Dedifferentiated amniotic fluid mesenchymal stem cell (primary cell): ENCODE measurements around the gene KLHL11.
"Not testable (repeated sequence)": the region's sequence is repeated elsewhere in the genome, so short reads cannot be mapped to it uniquely, and the experiment has no call there.

ENCODE experiments used
- DNase-seq: peaks from one replicate; pipeline ENCODE4 v3.0.0-alpha.2; 2016; ENCODE audit errors: extremely low spot score

The KLHL11 gene

DNA sequence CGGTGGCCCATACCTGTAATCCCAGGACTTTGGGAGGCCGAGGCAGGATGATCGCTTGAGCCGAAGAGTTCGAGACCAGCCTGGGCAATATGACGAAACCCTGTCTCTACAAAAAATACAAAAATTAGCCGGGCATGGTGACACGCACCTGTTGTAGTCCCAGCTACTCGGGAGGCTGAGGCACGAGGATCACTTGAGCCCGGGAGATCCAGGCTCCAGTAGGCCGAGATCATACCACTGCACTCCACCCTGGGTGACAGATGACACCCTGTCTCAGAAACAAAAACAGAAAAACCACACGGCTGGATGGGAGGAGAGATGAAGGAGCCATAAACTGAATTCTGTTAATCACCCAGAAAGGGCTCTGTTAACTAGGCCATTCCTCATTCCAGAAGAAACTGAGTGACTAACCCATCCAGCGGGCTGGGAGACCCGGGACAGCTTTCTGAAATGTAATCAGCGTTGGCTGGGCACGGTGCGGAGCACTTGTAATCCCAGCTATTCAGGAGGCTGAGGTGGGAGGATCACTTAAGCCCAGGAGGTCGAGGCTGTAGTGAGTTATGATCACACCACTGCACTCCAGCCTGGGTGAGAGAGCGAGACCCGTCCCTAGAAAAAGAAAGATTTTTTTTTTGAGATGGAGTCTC, 28.6 kb downstream of the KLHL11 start:
- no peak for DNase-seq

DNA sequence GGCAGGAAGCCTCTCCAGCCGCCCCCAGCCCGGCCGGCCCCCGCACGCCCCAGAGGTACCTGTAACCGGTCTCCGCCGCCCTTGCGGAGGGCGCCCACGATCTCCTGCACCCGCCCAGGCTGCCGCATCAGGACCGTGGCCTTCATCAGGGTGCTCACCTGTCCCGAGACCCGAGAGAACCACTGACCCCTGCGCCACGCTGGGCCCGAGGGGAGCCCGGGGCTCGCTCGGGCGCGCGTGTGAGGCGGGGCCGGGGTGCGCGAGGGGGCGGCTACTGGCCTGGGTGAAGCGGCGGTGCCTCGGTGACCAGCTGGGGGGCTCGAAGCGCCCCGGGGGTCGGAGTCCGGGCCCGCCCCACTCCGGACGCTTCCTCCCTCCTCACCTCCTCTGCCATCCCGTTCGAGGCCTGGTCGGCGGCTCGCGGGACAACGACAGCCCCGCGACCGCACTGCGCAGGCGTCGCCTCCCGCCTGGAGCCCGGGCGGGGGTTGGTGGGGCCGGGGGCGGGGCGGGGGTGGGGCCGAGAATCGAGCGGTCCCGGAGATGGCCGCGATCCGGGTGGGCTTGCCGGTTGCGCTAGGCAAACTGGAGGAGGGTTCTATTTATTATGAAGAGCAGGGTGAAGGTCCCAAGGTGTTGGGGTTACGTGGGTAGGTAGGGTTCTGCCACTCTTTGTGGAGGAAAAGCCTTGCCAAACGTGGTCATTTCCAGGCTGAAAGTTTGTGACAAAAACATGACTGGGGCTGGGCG, 29.2 kb downstream of the KLHL11 start, which contains the start of gene NT5C3B:
Gene NT5C3B, minus strand, starts transcription at position 433 of the 750 bp plus-strand sequence. Its CDS starts 39 bp downstream, at position 394.
- DNase-seq = no peak

DNA sequence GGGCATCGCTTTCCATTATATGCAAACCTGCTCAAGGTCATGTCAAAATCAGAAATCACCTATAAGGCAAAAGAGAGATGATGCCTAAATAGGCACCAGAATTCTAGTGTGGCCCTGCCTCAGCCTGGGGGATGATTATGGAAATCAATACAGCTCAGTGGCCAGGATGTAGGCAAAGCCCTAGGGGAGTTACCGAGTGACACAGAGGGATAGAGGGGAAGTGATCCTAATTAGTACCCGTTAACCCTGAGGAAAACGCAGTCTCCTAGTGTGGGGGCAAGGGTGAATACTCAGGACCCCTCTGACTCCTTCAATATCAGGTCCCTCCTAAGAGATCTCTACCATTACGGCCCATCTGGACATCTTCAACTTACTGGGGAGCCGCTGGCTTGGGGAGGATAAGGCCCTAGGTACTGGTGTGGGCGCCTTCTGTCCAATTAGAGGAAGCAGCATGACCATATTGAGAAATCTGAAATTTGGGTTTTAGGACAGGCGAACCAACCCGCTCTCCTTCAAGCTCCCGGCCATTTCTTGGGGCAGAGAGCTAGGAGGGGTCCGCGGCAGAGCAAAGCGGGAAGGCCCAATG, 29.9 kb downstream of the KLHL11 start:
- no peak for DNase-seq

DNA sequence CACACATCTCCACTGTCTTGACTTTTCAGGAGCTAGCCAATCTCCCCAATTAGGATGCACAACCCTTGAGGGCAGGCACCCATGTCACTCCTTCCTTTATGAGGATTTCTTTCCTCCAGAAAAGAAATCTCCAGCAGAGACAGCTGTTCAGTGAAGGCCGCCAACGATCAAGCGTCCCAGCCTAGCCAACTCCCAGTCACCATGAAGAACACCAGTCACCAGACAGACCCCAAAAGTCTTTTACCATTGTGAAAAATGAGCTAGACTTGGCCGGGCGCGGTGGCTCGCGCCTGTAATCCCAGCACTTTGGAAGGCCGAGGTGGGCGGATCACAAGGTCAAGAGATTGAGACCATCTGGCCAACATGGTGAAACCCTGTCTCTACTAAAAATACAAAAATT, 35.3 kb downstream of the KLHL11 start:
- DNase-seq = not testable (repeated sequence)

DNA sequence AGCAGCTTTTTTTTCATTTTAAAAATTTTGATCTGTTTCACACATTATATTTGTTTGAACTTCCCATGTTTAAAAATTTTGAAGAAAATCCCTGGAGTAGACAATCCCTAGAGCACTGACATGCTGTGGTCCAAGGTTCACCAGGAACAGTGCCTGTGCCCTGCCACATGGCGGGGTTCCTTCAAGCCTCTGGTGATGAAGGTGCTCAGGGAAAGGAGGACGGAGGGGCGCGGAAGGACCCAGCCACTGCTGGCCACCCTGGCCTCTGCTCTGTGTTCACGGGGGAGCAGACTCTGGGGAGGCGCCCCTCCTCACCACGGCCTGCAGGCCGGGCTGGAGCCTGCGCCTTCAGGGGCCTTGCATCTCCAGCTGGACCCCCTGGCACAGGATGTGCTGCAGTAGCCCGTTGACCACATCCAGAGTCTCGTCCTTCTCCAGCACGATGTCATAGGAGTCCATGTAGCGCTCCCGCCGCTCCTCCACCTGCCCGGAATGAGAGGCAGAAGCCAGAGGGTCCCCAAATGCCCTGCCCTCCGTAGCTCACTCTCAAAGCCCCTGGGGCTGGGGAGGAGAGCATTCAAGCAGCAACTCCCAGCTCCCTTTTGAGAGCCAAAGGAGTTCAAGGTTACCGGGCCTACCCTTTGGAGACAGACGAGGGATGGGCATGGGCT, 39.9 kb downstream of the KLHL11 start:
- no peak for DNase-seq

DNA sequence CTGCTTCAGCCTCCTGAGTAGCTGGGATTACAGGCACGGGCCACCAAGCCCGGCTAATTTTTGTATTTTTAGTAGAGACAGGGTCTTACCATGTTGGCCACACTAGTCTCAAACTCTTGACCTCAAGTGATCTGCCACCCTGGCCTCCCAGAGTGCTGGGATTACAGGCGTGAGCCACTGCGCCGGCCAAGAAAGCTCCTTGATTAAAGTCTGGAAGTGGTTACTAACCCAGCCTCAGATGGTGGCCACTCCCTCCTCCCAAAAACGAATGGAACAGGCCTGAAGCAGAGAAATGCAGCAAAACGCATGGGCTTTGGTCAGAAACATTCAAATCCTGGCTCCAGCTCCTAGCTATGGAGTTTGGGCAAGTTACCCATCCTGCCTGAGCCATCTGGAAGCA, 41.1 kb downstream of the KLHL11 start:
- DNase-seq = no peak

DNA sequence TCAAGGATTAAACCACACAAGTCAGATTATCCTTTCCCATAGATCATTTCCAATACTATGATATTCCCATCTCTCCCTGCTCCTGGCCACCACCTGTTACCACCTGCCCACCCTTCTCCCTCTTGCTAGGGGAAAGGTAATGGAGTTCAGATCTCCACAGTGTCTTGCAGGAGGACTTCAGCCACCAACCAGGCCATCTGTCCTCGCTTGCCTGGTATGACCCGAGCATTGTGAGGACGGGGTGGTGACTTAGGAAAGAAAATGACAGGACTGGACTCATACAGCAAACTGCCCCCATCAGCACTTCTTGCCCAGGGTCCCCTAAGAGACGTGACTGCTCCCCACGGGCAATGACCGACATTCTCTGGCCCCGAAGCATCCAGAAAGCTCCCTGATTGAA, 41.6 kb downstream of the KLHL11 start:
- DNase-seq = no peak

DNA sequence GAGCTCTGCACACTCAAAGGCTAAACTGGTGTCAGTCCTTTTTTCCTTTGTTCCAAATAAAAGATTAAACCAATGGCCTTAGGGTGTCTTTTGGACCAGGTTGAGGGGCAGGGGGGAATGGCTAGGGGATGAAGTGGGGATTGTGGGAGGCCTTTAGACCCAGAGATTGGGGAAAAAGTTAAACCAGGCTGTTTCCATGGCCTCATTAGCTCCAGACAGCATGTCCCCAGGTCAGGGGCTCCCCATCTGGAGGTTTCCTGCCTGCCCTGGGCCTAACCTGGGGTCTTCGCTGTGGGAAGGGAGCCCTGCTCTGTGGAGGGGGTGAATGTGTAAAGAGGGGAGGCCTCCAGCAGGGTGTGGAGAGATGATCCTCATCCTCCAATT, 42.1 kb downstream of the KLHL11 start:
- DNase-seq = no peak

DNA sequence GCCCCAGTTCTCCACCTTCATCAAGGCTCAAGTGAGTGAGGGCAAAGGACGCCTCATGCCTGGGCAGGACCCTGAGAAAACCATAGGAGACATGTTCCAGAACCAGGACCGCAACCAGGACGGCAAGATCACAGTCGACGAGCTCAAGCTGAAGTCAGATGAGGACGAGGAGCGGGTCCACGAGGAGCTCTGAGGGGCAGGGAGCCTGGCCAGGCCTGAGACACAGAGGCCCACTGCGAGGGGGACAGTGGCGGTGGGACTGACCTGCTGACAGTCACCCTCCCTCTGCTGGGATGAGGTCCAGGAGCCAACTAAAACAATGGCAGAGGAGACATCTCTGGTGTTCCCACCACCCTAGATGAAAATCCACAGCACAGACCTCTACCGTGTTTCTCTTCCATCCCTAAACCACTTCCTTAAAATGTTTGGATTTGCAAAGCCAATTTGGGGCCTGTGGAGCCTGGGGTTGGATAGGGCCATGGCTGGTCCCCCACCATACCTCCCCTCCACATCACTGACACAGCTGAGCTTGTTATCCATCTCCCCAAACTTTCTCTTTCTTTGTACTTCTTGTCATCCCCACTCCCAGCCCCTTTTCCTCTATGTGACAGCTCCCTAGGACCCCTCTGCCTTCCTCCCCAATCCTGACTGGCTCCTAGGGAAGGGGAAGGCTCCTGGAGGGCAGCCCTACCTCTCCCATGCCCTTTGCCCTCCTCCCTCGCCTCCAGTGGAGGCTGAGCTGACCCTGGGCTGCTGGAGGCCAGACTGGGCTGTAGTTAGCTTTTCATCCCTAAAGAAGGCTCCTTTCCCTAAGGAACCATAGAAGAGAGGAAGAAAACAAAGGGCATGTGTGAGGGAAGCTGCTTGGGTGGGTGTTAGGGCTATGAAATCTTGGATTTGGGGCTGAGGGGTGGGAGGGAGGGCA, 42.7 kb downstream of the KLHL11 start:
- no peak for DNase-seq

DNA sequence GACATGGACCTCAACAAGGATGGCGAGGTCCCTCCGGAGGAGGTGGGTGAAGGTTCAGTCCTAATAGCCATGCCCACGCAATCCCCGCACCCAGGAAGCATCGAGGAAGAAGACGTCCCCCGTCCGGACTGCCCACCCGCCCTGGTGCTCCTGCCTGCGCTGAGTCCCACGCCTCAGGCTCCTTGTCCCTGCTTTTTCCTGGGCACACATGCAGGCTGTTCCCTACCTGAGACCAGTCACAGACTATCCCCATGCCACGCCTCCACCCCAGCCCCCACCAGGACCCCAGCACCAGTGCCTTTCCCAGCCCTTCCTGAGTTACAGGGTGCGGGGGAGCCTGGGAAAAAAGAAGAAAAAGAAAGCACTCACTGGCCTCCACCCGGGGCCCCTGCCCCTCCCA, 43.4 kb downstream of the KLHL11 start:
- DNase-seq = no peak

DNA sequence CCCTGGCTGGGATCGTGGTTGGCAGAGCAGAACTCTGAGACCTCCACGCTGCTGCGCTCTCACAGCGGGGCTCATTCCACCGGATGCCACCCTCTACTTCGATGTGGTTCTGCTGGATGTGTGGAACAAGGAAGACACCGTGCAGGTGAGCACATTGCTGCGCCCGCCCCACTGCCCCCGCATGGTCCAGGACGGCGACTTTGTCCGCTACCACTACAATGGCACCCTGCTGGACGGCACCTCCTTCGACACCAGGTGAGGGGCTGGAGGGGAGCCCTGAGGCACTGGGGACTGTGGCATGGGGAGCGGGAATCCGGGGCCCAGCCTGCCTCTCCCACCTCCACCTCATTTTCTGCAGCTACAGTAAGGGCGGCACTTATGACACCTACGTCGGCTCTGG, 47.2 kb downstream of the KLHL11 start:
- no peak for DNase-seq

DNA sequence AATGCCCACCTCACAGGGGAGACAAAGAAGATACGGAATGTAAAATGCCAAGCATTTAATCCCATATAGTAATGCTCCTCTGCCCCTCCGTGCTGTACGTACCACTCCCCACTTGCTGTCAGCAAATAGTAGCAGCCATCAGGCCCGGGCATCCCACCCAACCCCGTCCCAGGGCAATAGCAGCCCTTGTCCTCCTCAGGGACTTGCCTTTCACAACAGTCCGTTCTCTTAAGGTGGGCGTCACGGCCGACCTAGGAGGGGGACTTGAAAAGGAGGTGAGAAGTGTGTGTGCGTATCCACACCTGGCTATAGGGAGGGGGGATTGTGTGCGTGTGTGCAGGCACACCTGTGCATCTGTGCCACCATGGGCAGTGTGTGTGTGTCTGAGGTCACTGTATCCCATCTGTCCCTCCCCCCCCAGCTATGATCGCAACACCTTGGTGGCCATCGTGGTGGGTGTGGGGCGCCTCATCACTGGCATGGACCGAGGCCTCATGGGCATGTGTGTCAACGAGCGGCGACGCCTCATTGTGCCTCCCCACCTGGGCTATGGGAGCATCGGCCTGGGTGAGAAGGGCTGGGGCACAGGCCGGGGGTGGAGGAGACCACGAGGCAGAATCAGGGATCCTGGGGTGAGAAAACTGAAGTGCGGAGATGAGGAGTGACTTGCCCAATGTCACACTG, 48.4 kb downstream of the KLHL11 start:
- no peak for DNase-seq

DNA sequence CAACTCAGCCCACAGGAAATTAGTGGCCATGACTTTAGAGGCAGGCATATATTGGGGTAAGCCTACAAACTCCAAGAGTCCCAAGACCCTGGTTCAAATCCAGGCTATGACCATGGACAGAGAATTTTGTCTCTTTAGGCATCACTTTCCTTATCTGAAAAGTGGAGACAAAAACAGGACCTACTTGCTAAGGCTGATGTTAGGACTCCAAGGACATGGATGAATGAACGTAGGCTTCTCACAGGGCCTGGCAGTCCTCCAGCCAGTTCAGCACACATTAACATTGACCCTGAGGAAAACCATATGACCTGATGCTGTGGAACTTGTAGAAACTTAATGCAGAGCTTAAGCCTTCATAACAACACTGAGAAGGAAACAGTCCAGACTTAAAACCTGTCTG, 51.0 kb downstream of the KLHL11 start:
- no peak for DNase-seq

DNA sequence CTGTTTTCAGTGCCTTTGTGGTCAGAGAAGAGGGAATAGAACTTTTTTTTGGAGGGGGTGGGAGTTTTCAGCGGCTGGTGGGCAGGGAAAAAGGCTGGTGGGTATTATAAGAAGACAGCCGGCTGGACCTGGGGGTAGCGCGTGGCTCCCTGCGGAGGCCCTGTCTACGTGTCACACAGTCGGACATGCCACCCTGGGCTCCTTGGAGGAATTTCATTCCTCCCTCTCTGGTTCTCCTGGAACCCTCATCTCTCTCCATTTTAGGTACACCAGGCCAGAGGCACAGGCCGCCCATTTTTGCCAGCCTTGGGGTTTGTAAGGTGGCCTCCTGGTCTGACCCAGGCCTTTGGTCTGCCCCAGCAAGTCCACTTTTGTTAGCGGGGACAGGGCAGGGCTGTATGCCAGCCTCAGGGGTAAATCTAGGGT, 51.5 kb downstream of the KLHL11 start:
- no peak for DNase-seq

DNA sequence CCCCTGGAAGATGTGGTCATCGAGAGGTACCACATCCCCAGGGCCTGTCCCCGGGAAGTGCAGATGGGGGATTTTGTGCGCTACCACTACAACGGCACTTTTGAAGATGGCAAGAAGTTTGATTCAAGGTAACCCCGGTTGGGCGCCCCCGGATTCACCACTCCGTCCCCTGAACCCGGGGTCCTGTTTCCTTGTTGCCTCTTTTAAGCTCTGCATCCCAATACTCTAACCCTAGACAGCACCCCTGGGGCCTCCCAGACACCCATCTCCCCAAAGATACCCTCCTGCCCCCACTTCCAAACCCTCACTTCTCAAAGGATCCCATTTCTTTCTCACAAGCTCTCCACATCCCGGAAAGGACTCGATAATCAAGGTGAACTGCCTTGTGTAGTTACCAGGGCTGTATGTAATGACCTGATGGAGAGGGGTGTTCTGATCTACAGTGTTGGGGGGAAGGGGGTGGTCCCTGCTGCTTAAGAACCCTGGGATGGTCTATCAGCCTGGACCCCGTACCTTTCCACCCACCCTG, 52.0 kb downstream of the KLHL11 start:
- DNase-seq = no peak

DNA sequence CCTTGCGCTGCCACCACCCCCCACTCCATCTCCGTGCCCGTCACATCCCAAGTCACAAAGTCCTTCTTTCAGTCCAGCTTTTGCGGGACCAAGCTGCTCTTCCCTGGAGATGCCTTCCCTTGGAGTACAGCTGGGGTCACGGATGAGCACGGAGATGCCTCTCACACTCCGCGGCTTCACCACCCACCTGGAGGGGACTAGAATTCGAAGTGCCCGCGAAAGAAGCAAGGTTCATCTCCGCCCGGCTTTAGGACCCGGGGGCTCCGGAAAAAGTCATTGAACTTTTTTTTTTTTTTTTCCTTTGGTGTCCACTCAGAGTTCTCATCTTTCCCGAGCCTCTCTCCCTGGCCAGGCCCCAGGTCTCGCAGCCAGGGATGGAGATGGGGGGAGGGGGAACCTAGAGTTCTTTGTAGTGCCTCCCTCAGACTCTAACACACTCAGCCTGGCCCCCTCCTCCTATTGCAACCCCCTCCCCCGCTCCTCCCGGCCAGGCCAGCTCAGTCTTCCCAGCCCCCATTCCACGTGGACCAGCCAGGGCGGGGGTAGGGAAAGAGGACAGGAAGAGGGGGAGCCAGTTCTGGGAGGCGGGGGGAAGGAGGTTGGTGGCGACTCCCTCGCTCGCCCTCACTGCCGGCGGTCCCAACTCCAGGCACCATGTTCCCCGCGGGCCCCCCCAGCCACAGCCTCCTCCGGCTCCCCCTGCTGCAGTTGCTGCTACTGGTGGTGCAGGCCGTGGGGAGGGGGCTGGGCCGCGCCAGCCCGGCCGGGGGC, 52.7 kb downstream of the KLHL11 start, which contains the start of gene FKBP10:
Gene FKBP10, plus strand, starts transcription at position 624 of the 771 bp plus-strand sequence. Its CDS starts 31 bp downstream, at position 655.
- DNase-seq = peak; percentile 84

DNA sequence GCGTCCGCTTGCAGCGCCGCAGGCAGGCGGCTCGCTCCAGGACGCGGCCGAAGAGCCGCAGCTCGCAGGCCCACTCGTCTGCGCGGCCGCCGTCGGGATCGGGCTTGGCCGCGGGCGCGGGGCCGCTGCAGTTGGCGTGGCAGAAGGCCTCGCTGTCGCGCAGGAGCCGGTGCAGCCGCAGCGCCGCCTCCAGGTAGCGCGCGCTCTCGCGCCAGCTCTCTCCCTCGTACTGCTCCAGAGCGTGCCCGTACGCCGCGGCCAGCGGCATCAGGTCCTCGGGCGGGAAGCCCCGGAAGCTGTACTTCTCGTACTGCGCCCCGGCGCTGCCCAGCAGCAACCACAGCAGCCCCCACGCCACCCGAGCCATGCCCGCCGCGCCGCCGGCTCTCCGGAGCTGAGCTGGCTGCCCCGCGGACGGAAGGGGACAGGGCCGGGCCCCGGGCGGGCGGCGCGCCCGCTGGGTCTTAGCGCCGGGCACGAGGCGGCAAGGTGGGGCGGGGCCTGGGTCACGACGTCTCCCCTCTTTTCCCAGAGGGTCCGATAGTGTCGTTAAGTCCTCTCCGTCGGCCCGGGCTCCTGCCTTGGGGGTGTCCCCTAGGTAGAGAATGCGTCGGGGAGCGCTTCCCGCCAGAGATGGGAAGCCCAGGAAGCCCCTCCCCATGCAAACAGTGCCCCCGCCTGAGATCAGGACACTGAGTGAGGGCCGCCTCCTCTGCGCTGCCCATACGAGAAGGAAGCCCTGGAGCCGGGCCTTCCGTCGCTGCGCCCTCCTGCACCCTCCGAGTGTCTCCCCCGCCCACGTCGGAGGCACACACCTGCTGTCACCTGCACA, 53.5 kb downstream of the KLHL11 start, which contains the start of gene P3H4:
Gene P3H4, minus strand, starts transcription at position 401 of the 832 bp plus-strand sequence. Its CDS starts 34 bp downstream, at position 367.
- peak; percentile 61 for DNase-seq
